Activated T-cell treated with anti-CD3 and anti-CD28 coated beads, Interleukin-2, amount 50 U/mL, for 4 hours (primary cell): Measurements from ENCODE around the gene FBXW7. TPM values are rescaled to one million over a fixed set of nuclear protein-coding genes. Genes with fewer than 3 reads are reported as not detected.

Experiments used
- ATAC-seq, 2 donors: fragments of 200-7000 bp; cut with Tn5 transposase; one replicate each; pipeline ENCODE4 v1.10.0; 2021
- DNase-seq: peaks from one replicate; pipeline ENCODE4 v3.0.0-alpha.2; 2020
- H3K27me3 Mint-ChIP-seq: one replicate; pipeline ENCODE4 v1.8.0; 2021; ENCODE audit warnings: low read depth, mixed read lengths
- H3K36me3 Mint-ChIP-seq: one replicate; pipeline ENCODE4 v1.8.0; 2022; ENCODE audit warnings: mixed read lengths; ENCODE audit not compliant: insufficient read depth
- H3K4me1 Mint-ChIP-seq: one replicate; pipeline ENCODE4 v1.8.0; 2021; ENCODE audit warnings: low read depth, mixed read lengths
- H3K4me3 Mint-ChIP-seq: one replicate; pipeline ENCODE4 v1.8.0; 2021; ENCODE audit warnings: mild to moderate bottlenecking, moderate library complexity, mixed read lengths
- H3K9me3 Mint-ChIP-seq: one replicate; pipeline ENCODE4 v1.8.0; 2021; ENCODE audit warnings: mixed read lengths
- total RNA-seq, 3 donors: library from RNA; stranded (reverse); gene quantifications; one replicate each; pipeline ENCODE4 v1.2.1, GENCODE V29; 2021

The FBXW7 gene
- total RNA-seq, 3 donors from 2014 or later = 38.8 to 41.4 (median 39.1) TPM

GRCh38 chr4:152534541-152535359 lies 1.1 kb downstream of the FBXW7 start:
- H3K4me1 Mint-ChIP-seq = peaks cover 65% of the 10 kb centered on the region
- ATAC-seq = no peak
- peak; percentile 38 for DNase-seq
- H3K27me3 Mint-ChIP-seq = no peaks in the 10 kb centered on the region
- no peaks in the 10 kb centered on the region for H3K9me3 Mint-ChIP-seq
- H3K36me3 Mint-ChIP-seq = peaks cover 20% of the 10 kb centered on the region
- peak overlapping the region; percentile 95 for H3K4me3 Mint-ChIP-seq

GRCh38 chr4:152531479-152531878 lies 4.4 kb downstream of the FBXW7 start:
- no peak for ATAC-seq
- no peak overlapping the region for H3K4me3 Mint-ChIP-seq
- no peak for DNase-seq
- H3K9me3 Mint-ChIP-seq = no peaks in the 10 kb centered on the region
- H3K27me3 Mint-ChIP-seq = no peaks in the 10 kb centered on the region
- peaks cover 18% of the 10 kb centered on the region for H3K36me3 Mint-ChIP-seq
- H3K4me1 Mint-ChIP-seq = peaks cover 49% of the 10 kb centered on the region

GRCh38 chr4:152530600-152530999 lies 5.3 kb downstream of the FBXW7 start:
- Mint-ChIP-seq H3K27me3 (no peaks in the 10 kb centered on the region), H3K9me3 (no peaks in the 10 kb centered on the region), H3K4me1 (peaks cover 57% of the 10 kb centered on the region), H3K36me3 (peaks cover 22% of the 10 kb centered on the region), H3K4me3 (no peak overlapping the region)
- ATAC-seq (no peak), DNase-seq (no peak)

- Mint-ChIP-seq H3K4me1 (peaks cover 61% of the 10 kb centered on the region), H3K36me3 (peaks cover 25% of the 10 kb centered on the region), H3K9me3 (no peaks in the 10 kb centered on the region), H3K27me3 (no peaks in the 10 kb centered on the region), H3K4me3 (no peak overlapping the region)
- no peak for ATAC-seq
- no peak for DNase-seq
Observed at GRCh38 chr4:152529880-152530279, 6.0 kb downstream of the FBXW7 start.

- no peak for ATAC-seq
- no peak overlapping the region for H3K4me3 Mint-ChIP-seq
- no peak for DNase-seq
- no peaks in the 10 kb centered on the region for H3K9me3 Mint-ChIP-seq
- peaks cover 23% of the 10 kb centered on the region for H3K36me3 Mint-ChIP-seq
- peaks cover 65% of the 10 kb centered on the region for H3K4me1 Mint-ChIP-seq
- H3K27me3 Mint-ChIP-seq = no peaks in the 10 kb centered on the region
Observed at GRCh38 chr4:152528060-152528459, 7.8 kb downstream of the FBXW7 start.

GRCh38 chr4:152525878-152526277 lies 10.0 kb downstream of the FBXW7 start:
- H3K4me3 Mint-ChIP-seq = no peak overlapping the region
- H3K36me3 Mint-ChIP-seq = peaks cover 17% of the 10 kb centered on the region
- no peaks in the 10 kb centered on the region for H3K9me3 Mint-ChIP-seq
- H3K4me1 Mint-ChIP-seq = peaks cover 68% of the 10 kb centered on the region
- ATAC-seq = peak in 1 of 2 donors; percentile 32
- no peak for DNase-seq
- no peaks in the 10 kb centered on the region for H3K27me3 Mint-ChIP-seq

- DNase-seq = no peak
- H3K36me3 Mint-ChIP-seq = peaks cover 17% of the 10 kb centered on the region
- H3K4me3 Mint-ChIP-seq = no peak overlapping the region
- H3K9me3 Mint-ChIP-seq = no peaks in the 10 kb centered on the region
- H3K4me1 Mint-ChIP-seq = peaks cover 65% of the 10 kb centered on the region
- no peaks in the 10 kb centered on the region for H3K27me3 Mint-ChIP-seq
- peak in 1 of 2 donors; percentile 69 for ATAC-seq
Observed at GRCh38 chr4:152524427-152524826, 11.5 kb downstream of the FBXW7 start.

GRCh38 chr4:152523731-152524130 lies 12.2 kb downstream of the FBXW7 start:
- no peak for ATAC-seq
- Mint-ChIP-seq H3K9me3 (no peaks in the 10 kb centered on the region), H3K4me3 (no peak overlapping the region), H3K36me3 (peaks cover 17% of the 10 kb centered on the region), H3K27me3 (no peaks in the 10 kb centered on the region), H3K4me1 (peaks cover 64% of the 10 kb centered on the region)
- DNase-seq = no peak

GRCh38 chr4:152522754-152523153 lies 13.1 kb downstream of the FBXW7 start:
- Mint-ChIP-seq H3K9me3 (no peaks in the 10 kb centered on the region), H3K4me1 (peaks cover 57% of the 10 kb centered on the region), H3K27me3 (no peaks in the 10 kb centered on the region), H3K4me3 (no peak overlapping the region), H3K36me3 (peaks cover 17% of the 10 kb centered on the region)
- DNase-seq (no peak), ATAC-seq (no peak)

- Mint-ChIP-seq H3K4me3 (no peak overlapping the region), H3K27me3 (no peaks in the 10 kb centered on the region), H3K36me3 (peaks cover 17% of the 10 kb centered on the region), H3K9me3 (no peaks in the 10 kb centered on the region), H3K4me1 (peaks cover 57% of the 10 kb centered on the region)
- ATAC-seq (no peak), DNase-seq (no peak)
Observed at GRCh38 chr4:152522245-152522644, 13.6 kb downstream of the FBXW7 start.

GRCh38 chr4:152516156-152516555 lies 19.7 kb downstream of the FBXW7 start:
- Mint-ChIP-seq H3K9me3 (no peaks in the 10 kb centered on the region), H3K27me3 (no peaks in the 10 kb centered on the region), H3K4me3 (no peak overlapping the region), H3K36me3 (peaks cover 10% of the 10 kb centered on the region), H3K4me1 (peaks cover 50% of the 10 kb centered on the region)
- DNase-seq (no peak), ATAC-seq (no peak)

GRCh38 chr4:152515678-152516077 lies 20.2 kb downstream of the FBXW7 start:
- peaks cover 50% of the 10 kb centered on the region for H3K4me1 Mint-ChIP-seq
- H3K9me3 Mint-ChIP-seq = no peaks in the 10 kb centered on the region
- no peak overlapping the region for H3K4me3 Mint-ChIP-seq

GRCh38 chr4:152514356-152514755 lies 21.5 kb downstream of the FBXW7 start:
- H3K27me3 Mint-ChIP-seq = no peaks in the 10 kb centered on the region
- DNase-seq (no peak), ATAC-seq (no peak)
- peaks cover 57% of the 10 kb centered on the region for H3K4me1 Mint-ChIP-seq
- H3K4me3 Mint-ChIP-seq = no peak overlapping the region
- H3K9me3 Mint-ChIP-seq = no peaks in the 10 kb centered on the region
- peaks cover 3% of the 10 kb centered on the region for H3K36me3 Mint-ChIP-seq

More at GRCh38 chr4:152515678-152516077, 20.2 kb downstream of the FBXW7 start:
- Mint-ChIP-seq H3K27me3 (no peaks in the 10 kb centered on the region), H3K36me3 (peaks cover 7% of the 10 kb centered on the region)
- DNase-seq = no peak
- no peak for ATAC-seq

- ATAC-seq (no peak), DNase-seq (no peak)
- Mint-ChIP-seq H3K9me3 (no peaks in the 10 kb centered on the region), H3K27me3 (no peaks in the 10 kb centered on the region), H3K36me3 (peaks cover 3% of the 10 kb centered on the region), H3K4me1 (peaks cover 66% of the 10 kb centered on the region), H3K4me3 (no peak overlapping the region)
Observed at GRCh38 chr4:152513078-152513477, 22.8 kb downstream of the FBXW7 start.

- Mint-ChIP-seq H3K27me3 (no peaks in the 10 kb centered on the region), H3K9me3 (no peaks in the 10 kb centered on the region), H3K4me1 (peaks cover 68% of the 10 kb centered on the region), H3K4me3 (no peak overlapping the region), H3K36me3 (peaks cover 8% of the 10 kb centered on the region)
- ATAC-seq (no peak), DNase-seq (no peak)
Observed at GRCh38 chr4:152512483-152512882, 23.4 kb downstream of the FBXW7 start.
